Stimulated activated CD8-positive, alpha-beta memory T cell treated with anti-CD3 and anti-CD28 coated beads, Interleukin-4, amount 100 ng/mL, for 48 hours (primary cell): ENCODE data around the gene TINAGL1.
A peak's percentile ranks its signal among the peaks of the same experiment; 100 is the strongest.
"Not testable (repeated sequence)": the region's sequence is repeated elsewhere in the genome, so short reads cannot be mapped to it uniquely, and the experiment has no call there.

Experiments used
- DNase-seq: peaks from one replicate; pipeline ENCODE4 v3.0.0-alpha.2; 2020

Gene TINAGL1

GRCh38 chr1:31584869-31585735 lies 8.8 kb downstream of the TINAGL1 start:
- peak; percentile 19 for DNase-seq

- DNase-seq = peak; percentile 16
Observed at GRCh38 chr1:31585736-31586365, 9.5 kb downstream of the TINAGL1 start.

GRCh38 chr1:31586376-31587327 lies 10.3 kb downstream of the TINAGL1 start:
- DNase-seq = peak; percentile 10

- not testable (repeated sequence) for DNase-seq
Observed at GRCh38 chr1:31587328-31587699, 11.0 kb downstream of the TINAGL1 start.

GRCh38 chr1:31587720-31588423 lies 11.6 kb downstream of the TINAGL1 start:
- DNase-seq = peak; percentile 77

GRCh38 chr1:31588751-31589515 lies 12.6 kb downstream of the TINAGL1 start:
- DNase-seq = peak; percentile 11

GRCh38 chr1:31591425-31592093 lies 15.2 kb downstream of the TINAGL1 start:
- DNase-seq = peak; percentile 20

- no peak for DNase-seq
Observed at GRCh38 chr1:31592132-31592531, 15.8 kb downstream of the TINAGL1 start.

GRCh38 chr1:31593136-31593665 lies 16.9 kb downstream of the TINAGL1 start:
- DNase-seq = peak; percentile 0

GRCh38 chr1:31593770-31594632 lies 17.7 kb downstream of the TINAGL1 start:
- peak; percentile 85 for DNase-seq

GRCh38 chr1:31595836-31596736 lies 19.8 kb downstream of the TINAGL1 start:
- DNase-seq = peak; percentile 10

GRCh38 chr1:31596737-31597097 lies 20.4 kb downstream of the TINAGL1 start:
- DNase-seq = no peak

- no peak for DNase-seq
Observed at GRCh38 chr1:31598980-31599379, 22.7 kb downstream of the TINAGL1 start.

GRCh38 chr1:31600641-31601040 lies 24.3 kb downstream of the TINAGL1 start:
- DNase-seq = no peak

- DNase-seq = no peak
Observed at GRCh38 chr1:31602081-31602480, 25.8 kb downstream of the TINAGL1 start.

- DNase-seq = peak; percentile 60
Observed at GRCh38 chr1:31605908-31606427, 29.7 kb downstream of the TINAGL1 start.

- DNase-seq = no peak
Observed at GRCh38 chr1:31607360-31607759, 31.0 kb downstream of the TINAGL1 start.

GRCh38 chr1:31609514-31610118 lies 33.3 kb downstream of the TINAGL1 start:
- no peak for DNase-seq
